ENCODE data around the gene ST3GAL3. TPM values are rescaled to one million over a fixed set of nuclear protein-coding genes. Genes with fewer than 3 reads are reported as not detected.

ST3GAL3 gene
- total and polyA plus RNA-seq, 10 of the 15 experiments (the other 5 are each of a cell fraction or from before 2014, with no cell fraction given) = 1.2 to 19.3 (median 11.0) TPM

GRCh38 chr1:43703836-43704235 lies 3.5 kb upstream of the ST3GAL3 start:
- H3K4me2 ChIP-seq (ENCODE audit: control insufficient read depth, insufficient read depth) = no peak overlapping the region
- SMC1A ChIA-PET (ENCODE audit: uncharacterized antibody, unreplicated experiment) = interaction anchor here (0.7 to 1.5 kb wide), 2 partner anchors 10 to 26 kb away, joined by 3 to 4 read pairs; no protein-coding TSS in a partner anchor
- peaks cover 8 to 25% of the 10 kb centered on the region in 2 experiments for H3K36me3 ChIP-seq (ENCODE audit: control insufficient read depth in 2 of 2, insufficient read depth in 2 of 2, low read length in 1 of 2)
- no TSS peak for BruUV-seq (replicated peaks)
- no peak overlapping the region for H3K9ac ChIP-seq (ENCODE audit: control insufficient read depth, insufficient read depth, low read length)
- no peak overlapping the region for H3K27ac ChIP-seq (ENCODE audit: control insufficient read depth, insufficient read depth)
- in situ Hi-C loops (cut with MboI) (no loop called here), intact Hi-C loops (cut with micrococcal nuclease; ENCODE audit: unreplicated experiment) (no loop called here)
- FAIRE-seq (no peak), DNase-seq (ENCODE audit: low read depth, low spot score) (no peak), ATAC-seq (no peak)
- H4K20me1 ChIP-seq (ENCODE audit: control insufficient read depth, insufficient read depth) = no peaks in the 10 kb centered on the region
- no peak overlapping the region for H2AFZ ChIP-seq (ENCODE audit: control insufficient read depth, low read depth, low read length)
- H3K27me3 ChIP-seq (replicated peaks in 1 of 2; ENCODE audit: control insufficient read depth in 2 of 2, insufficient read depth in 2 of 2, low read length in 1 of 2) = no peaks in the 10 kb centered on the region
- RAD21 ChIA-PET (ENCODE audit: unreplicated experiment) = no interaction called here
- H3K4me3 ChIP-seq = no peak overlapping the region
- POLR2A ChIA-PET = interaction anchor here (0.7 to 1.2 kb wide), 2 partner anchors 53 to 1120 kb away, joined by 4 to 6 read pairs; partner anchors contain the start of gene KDM4A
- CTCF ChIA-PET = interaction anchor here (0.7 to 5.0 kb wide), 3 partner anchors 9 to 231 kb away, joined by 3 to 27 read pairs (median 3); no protein-coding TSS in a partner anchor
- H3K9me3 ChIP-seq (replicated peaks; ENCODE audit: control insufficient read depth, insufficient read depth, low read length) = no peaks in the 10 kb centered on the region
- peaks cover 3% of the 10 kb centered on the region; the same call in 1 of the 2 replicates for H3K4me1 ChIP-seq (ENCODE audit: control insufficient read depth, insufficient read depth, low read length)
- peaks cover 30% of the 10 kb centered on the region for H3K79me2 ChIP-seq (ENCODE audit: control insufficient read depth, insufficient read depth, low read length)
- no peak for TF ChIP-seq MXI1 (IDR thresholded peaks at IDR 0.05; ENCODE audit: low read depth, low read length)
- no peak for TF ChIP-seq TCF7 (IDR thresholded peaks at IDR 0.05; ENCODE audit: borderline replicate concordance)
- TF ChIP-seq BCL3 (IDR thresholded peaks at IDR 0.05; ENCODE audit: borderline replicate concordance, insufficient read depth, low read depth, low read length, poor library complexity, severe bottlenecking) = no peak
- TF ChIP-seq BACH1 (IDR thresholded peaks at IDR 0.05; ENCODE audit: borderline replicate concordance) = no peak
- no peak for TF ChIP-seq TARDBP (IDR thresholded peaks at IDR 0.05; ENCODE audit: borderline replicate concordance)
- no peak for TF ChIP-seq RELB (IDR thresholded peaks at IDR 0.05; ENCODE audit: low read depth)
- TF ChIP-seq E2F8 (IDR thresholded peaks at IDR 0.05; ENCODE audit: low read depth, partially characterized antibody) = no peak
- TF ChIP-seq YY1 (IDR thresholded peaks at IDR 0.05; ENCODE audit: low read depth, low read length) = no peak
- no peak for TF ChIP-seq BHLHE40 (IDR thresholded peaks at IDR 0.05; ENCODE audit: borderline replicate concordance in 1 of 2, low read depth in 2 of 2, low read length in 1 of 2)
- TF ChIP-seq FOXK2 (IDR thresholded peaks at IDR 0.05) = no peak
- TF ChIP-seq MEF2B (IDR thresholded peaks at IDR 0.05; ENCODE audit: partially characterized antibody, poor library complexity, severe bottlenecking) = no peak
- TF ChIP-seq CREB1 (IDR thresholded peaks at IDR 0.05; ENCODE audit: low read depth) = no peak
- no peak for TF ChIP-seq ZNF687 (IDR thresholded peaks at IDR 0.05)

Measured in GM12878 (cell line).